HepG2 (cell line): ENCODE data around the gene SPINK4.

Experiments used
- AGO1 ChIP-seq: fragments of 200-400 bp; formaldehyde crosslinking; IDR thresholded peaks from 2 replicates; pipeline ENCODE4 v1.6.1; 2017; ENCODE audit warnings: mild to moderate bottlenecking, low read depth, low read length, moderate library complexity; ENCODE audit not compliant: poor library complexity, severe bottlenecking
- CTCF ChIP-seq: sonication (generic); formaldehyde crosslinking; IDR thresholded peaks from 2 replicates; pipeline ENCODE4 v1.5.0; 2020; ENCODE audit warnings: mild to moderate bottlenecking, missing genetic modification reagents, moderate library complexity
- PHB2 ChIP-seq: fragments of 450-650 bp; IDR thresholded peaks from 2 replicates; pipeline ENCODE4 v1.6.1; 2018; ENCODE audit not compliant: partially characterized antibody
- TF ChIP-seq, protein P1 (sequence below): sonication (generic); formaldehyde crosslinking; IDR thresholded peaks from 2 replicates; pipeline ENCODE4 v1.8.1; 2023; ENCODE audit warnings: mild to moderate bottlenecking, moderate library complexity, missing genetic modification reagents

- TF ChIP-seq AGO1 (no peak), PHB2 (no peak), CTCF (CRISPR knock-in tag) (no peak)
- TF ChIP-seq, protein P1, sequence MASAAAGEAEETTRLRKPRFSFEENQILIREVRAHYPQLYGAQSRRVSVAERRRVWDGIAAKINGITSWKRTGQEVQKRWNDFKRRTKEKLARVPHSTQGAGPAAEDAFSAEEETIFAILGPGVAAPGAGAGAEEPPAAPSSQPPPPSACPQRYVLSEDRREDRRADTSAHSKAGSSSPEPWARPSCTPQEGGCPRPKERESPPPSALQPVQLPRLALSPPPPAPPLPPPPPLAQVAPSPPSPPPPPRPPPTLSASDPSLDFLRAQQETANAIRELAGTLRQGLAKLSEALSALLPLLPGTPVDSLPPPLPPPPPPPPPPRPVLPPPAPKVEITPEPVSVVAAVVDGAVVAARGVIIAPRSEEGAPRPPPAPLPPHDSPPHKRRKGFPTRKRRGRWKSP (CRISPR knock-in tag), result no peak
Observed at GRCh38 chr9:33272061-33272460, 32.1 kb downstream of the SPINK4 start.
